Brain microvascular endothelial cell (primary cell): ENCODE results near the gene ESRRG.

Experiments used
- DNase-seq: peaks from one replicate; pipeline ENCODE4 v3.0.0-alpha.2; 2020
- H3K27ac ChIP-seq: fragments of 250-450 bp; sonication (Bioruptor Pico); 2 replicates; pipeline ENCODE4 v1.5.1; 2020; ENCODE audit warnings: mild to moderate bottlenecking, moderate library complexity
- H3K27me3 ChIP-seq: fragments of 250-450 bp; sonication (Bioruptor Pico); replicated peaks from 2 replicates; pipeline ENCODE4 v1.5.1; 2020; ENCODE audit warnings: mild to moderate bottlenecking
- H3K36me3 ChIP-seq: fragments of 250-450 bp; sonication (Bioruptor Pico); replicated peaks from 2 replicates; pipeline ENCODE4 v1.5.1; 2020; ENCODE audit warnings: mild to moderate bottlenecking
- H3K4me3 ChIP-seq: 2 replicates; pipeline ENCODE4 v1.5.1; 2011; ENCODE audit warnings: low read depth, mild to moderate bottlenecking, control low read depth, low read length, moderate library complexity
- in situ Hi-C: cut with HindIII; loops from 2 replicates; pipeline ENCODE4 v1.10.0; 2017; ENCODE audit warnings: low sequenced_read_pairs, low pct_ligation_motif_present
- TF ChIP-seq, protein P1 (sequence below): IDR thresholded peaks from 2 replicates; pipeline ENCODE4 v1.5.1; 2011; ENCODE audit warnings: low read depth, mild to moderate bottlenecking, moderate library complexity, low read length, control low read depth, inconsistent platforms; ENCODE audit errors: missing control alignments

The ESRRG gene

DNA sequence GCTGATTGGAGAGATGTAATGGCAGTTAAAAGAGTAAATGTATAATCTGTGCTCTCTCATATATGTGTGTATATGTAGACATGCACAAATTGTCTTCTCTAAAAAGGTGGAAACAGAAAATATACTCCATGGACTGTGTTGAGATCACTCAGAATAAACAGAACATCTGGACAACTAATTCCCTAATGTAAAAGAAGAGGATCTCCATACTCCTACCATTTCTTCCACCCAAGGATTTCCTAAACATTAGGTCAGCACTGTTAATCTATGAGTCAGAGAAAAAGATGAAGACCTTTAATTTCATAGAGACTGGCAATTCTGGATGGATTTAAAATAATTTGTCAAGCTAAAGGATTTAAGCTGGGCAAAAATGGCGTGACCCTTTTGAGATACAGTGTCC, 80.1 kb downstream of the ESRRG start:
- Histone ChIP-seq H3K4me3 (no peak overlapping the region), H3K27ac (no peak overlapping the region), H3K27me3 (no peaks in the 10 kb centered on the region), H3K36me3 (no peaks in the 10 kb centered on the region)
- in situ Hi-C loops, result no loop called here
- TF ChIP-seq, protein P1, sequence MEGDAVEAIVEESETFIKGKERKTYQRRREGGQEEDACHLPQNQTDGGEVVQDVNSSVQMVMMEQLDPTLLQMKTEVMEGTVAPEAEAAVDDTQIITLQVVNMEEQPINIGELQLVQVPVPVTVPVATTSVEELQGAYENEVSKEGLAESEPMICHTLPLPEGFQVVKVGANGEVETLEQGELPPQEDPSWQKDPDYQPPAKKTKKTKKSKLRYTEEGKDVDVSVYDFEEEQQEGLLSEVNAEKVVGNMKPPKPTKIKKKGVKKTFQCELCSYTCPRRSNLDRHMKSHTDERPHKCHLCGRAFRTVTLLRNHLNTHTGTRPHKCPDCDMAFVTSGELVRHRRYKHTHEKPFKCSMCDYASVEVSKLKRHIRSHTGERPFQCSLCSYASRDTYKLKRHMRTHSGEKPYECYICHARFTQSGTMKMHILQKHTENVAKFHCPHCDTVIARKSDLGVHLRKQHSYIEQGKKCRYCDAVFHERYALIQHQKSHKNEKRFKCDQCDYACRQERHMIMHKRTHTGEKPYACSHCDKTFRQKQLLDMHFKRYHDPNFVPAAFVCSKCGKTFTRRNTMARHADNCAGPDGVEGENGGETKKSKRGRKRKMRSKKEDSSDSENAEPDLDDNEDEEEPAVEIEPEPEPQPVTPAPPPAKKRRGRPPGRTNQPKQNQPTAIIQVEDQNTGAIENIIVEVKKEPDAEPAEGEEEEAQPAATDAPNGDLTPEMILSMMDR, result no peak
- no peak for DNase-seq

DNA sequence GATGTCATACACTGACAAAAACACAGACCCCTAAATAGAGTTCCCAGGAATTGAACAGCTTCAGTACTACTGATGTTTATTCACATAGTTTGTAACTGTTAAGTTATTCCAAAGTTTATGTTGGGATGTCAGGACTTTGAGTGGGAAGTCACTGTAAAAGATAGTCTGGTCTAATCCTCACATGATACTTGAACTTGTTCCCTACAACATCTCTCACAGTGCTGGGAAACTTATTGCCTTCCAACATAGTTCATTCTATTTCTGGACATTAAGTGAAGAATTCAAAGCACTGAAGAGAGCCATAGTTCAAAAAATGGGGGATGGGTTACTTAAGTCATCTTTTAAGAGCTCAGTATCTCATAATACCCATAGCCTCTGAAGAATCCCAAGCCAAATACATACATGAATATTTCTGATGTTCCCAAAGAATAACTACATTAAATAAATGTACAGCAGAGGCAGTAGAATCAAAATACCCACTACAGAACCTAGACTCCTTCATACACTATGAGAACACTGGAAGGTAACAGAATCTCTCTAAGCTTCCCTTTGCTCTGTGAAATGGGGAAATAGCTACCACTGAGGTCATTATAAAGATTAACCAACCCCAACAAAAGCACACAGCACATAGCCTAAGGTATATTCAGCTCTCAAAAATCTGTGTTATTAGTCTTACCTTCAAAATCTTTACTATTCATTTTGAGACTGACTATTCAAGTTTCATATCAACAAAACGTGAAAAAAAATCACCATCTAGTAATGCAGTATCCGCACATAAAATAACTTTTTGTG, 81.4 kb downstream of the ESRRG start:
- no peak for DNase-seq
- Histone ChIP-seq H3K36me3 (no peaks in the 10 kb centered on the region), H3K27me3 (no peaks in the 10 kb centered on the region), H3K4me3 (no peak overlapping the region), H3K27ac (no peak overlapping the region)
- TF ChIP-seq, protein P1, result no peak
- in situ Hi-C loops, result no loop called here

DNA sequence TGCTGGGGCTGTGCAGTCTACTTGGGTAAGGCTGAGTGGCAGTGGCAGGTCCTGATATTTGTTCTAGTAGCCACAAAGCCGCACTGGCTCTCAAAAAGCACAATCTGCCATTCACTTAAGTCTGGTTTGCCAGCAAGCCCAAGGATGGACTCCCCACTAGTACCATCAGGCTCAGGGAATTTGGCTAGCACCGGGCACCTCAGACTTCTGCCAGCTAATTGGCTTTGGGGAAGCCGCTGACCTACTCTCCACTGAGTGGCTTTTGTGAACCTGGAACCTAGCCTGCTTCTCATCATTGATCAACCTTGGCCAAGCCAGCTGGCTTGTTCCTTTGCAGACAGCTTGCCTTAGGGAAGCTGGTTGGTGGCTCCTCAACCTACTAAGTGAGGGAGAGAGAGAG, 83.1 kb downstream of the ESRRG start:
- in situ Hi-C loops, result no loop called here
- no peak overlapping the region for H3K27ac ChIP-seq
- no peaks in the 10 kb centered on the region for H3K36me3 ChIP-seq
- DNase-seq, result no peak
- TF ChIP-seq, protein P1, result no peak
- H3K4me3 ChIP-seq, result no peak overlapping the region
- no peaks in the 10 kb centered on the region for H3K27me3 ChIP-seq

DNA sequence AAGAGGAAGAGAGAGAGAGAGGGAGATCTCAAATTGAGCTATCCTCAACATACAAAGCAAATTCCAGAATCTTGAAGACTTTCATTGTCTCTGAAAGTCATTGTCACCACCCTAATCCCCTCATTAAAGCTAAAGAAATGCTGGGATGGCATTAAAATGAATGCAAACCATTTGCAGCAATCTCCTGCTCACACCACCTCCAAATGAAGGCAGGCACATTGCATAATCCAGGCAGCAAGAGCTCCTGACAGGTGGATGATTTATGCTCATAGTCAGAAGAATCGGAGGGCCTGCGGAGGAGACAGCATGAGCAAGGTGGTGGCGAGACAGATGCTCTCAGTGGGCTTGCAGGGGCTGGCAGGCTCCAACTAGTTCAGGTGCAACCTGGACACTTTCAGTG, 90.2 kb downstream of the ESRRG start:
- in situ Hi-C loops, result no loop called here
- Histone ChIP-seq H3K36me3 (no peaks in the 10 kb centered on the region), H3K4me3 (no peak overlapping the region), H3K27ac (no peak overlapping the region), H3K27me3 (no peaks in the 10 kb centered on the region)
- DNase-seq, result no peak
- TF ChIP-seq, protein P1, result no peak

DNA sequence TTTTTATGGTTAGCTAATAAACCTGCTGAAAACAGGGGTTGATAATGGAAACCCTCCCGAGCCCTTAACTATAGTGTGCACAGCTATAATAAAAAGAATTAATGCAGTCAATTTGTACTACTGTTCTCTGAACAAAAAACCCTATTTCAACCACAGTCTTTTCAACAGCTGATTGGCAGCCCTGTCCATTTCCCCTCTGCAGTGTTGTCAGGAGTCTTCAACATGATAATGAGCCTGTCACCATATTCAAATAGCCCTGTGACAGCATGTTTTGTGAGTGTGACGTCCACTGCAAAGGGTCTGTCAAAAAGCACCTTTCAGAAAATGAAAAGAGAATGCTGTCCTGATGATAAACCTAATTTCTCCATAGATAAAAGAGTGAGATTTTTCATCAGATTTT, 92.7 kb downstream of the ESRRG start:
- H3K4me3 ChIP-seq, result no peak overlapping the region
- TF ChIP-seq, protein P1, result no peak
- no peaks in the 10 kb centered on the region for H3K27me3 ChIP-seq
- in situ Hi-C loops, result no loop called here
- no peak overlapping the region for H3K27ac ChIP-seq
- no peak for DNase-seq
- H3K36me3 ChIP-seq, result no peaks in the 10 kb centered on the region

DNA sequence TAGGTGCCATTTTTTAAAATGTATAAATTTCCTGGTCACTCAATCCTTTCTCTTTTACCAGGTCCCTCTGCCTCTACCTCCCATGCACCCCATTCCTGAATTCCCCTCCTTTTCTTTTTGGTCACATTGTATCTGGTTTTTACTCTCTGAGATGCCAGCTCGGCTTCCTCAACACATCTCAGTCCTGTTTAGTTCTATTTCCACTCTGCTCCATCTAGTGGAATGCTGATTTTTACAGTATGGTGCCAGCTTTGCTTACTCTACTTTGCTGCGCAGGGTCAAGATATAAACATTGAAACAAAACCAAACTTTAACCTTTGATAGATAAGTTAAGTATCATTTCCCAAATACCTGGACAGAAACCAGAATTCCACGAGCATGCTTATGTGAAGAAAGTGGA, 96.0 kb downstream of the ESRRG start:
- Histone ChIP-seq H3K27me3 (no peaks in the 10 kb centered on the region), H3K36me3 (no peaks in the 10 kb centered on the region), H3K4me3 (no peak overlapping the region), H3K27ac (no peak overlapping the region)
- TF ChIP-seq, protein P1, result no peak
- in situ Hi-C loops, result no loop called here
- DNase-seq, result no peak
